ENCODE results near the gene CDC42BPG.
"Not testable (repeated sequence)": the region's sequence is repeated elsewhere in the genome, so short reads cannot be mapped to it uniquely, and the experiment has no call there.

Gene CDC42BPG

DNA sequence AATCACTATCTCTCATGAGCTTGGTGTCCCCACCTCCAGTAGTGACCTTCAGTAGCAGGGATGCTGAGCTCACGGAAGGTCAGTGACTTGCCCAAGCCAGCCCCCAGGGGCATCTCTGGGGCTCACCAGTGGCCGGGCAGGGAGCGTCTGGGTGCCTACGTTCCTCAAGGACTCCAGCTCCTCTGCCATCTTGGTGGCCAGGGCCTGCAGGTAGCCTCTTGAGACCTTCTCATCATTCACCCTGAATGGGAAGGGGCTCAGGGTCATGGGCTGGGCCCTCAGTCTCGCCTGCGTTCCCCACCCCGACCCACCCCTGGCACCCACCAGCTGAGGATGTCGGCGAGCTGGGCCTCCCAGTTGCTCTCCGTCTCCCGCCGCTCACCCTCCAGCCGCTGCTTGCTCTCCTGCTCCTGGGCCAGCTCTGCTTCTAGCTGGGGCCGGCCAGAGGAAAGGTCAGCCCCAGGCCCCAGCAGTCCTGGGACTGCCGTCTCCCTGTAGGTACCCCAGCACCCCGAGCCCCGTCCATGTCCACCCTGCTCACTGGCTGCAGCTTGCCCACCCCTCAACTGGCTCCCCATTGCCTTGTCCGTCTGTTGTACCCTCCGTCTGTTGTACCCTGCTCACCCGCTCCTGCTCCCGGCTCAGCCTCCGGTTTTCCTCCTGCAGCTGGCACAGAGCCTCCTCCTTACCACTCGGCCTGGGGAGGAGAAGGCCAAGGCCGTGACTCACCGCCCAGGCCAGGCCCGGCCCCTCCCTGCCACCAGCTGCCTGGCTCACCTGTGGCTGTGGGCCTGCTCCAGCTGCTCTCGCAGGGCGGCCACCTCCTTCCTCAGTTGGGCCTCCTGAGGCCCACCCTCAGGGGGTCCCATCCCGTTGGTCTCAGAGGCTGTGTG, 9.5 kb downstream of the CDC42BPG start:
- DNase-seq (ENCODE audit: low read depth in 2 of 3, low spot score in 1 of 3), result no peak

DNA sequence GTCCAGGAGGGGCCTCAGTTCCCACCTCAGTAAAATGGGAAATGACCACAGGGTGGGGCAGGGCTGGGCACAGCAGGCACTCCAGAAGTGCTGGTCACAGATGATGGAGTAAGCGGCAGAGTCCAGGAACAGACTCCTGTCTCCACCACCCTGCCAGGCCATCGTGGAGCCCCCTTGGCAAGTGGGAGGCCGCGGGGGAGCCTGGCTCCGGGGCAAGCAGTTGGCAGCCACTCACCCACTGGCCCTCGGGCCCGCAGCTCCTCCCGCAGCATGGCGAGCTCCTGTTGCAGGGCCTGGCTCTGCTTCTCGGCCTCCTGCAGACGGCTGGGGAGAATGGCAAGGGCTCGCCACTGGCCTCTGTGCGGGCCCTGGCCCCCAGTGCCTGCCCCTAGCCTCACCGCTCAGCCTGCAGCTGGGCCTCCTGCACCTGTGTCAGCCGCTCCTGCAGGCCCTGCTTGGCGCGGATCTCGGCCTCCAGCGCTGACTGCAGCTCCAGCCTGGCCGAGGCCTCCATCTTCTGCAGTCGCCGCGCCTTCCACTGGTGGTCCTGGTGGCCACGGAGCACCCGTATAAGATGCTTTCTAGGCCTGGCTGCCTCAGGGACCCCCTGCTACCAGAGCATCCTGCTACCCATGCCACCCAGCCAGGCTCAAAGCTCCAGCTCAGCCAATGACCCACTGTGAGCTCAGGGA, 10.3 kb downstream of the CDC42BPG start:
- DNase-seq (ENCODE audit: low read depth in 2 of 3, low spot score in 1 of 3), result no peak

DNA sequence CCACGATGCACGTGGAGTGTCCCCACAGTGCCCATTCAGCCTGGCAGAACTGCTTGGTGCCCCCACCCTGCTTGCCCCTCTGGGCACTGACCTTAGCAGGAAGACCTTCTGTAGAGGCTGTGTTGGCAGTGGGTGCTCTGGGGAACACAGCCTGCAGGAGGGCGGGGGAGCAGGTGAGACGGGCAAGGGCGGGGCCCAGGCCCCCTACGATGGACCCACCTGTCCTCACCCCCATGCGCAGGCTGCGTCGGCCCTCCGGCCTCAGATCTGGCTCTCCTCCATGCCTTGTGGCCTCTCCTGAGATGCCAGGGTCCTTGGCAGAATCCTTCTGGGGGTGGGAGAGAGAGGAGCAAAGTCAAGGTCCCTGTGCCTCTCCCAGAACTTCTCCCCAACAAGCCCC, 10.9 kb downstream of the CDC42BPG start:
- DNase-seq (ENCODE audit: low read depth in 2 of 3, low spot score in 1 of 3), result no peak

GRCh38 chr11:64833198-64833502, 11.3 kb downstream of the CDC42BPG start:
- DNase-seq (ENCODE audit: low read depth in 2 of 3, low spot score in 1 of 3), result no peak

DNA sequence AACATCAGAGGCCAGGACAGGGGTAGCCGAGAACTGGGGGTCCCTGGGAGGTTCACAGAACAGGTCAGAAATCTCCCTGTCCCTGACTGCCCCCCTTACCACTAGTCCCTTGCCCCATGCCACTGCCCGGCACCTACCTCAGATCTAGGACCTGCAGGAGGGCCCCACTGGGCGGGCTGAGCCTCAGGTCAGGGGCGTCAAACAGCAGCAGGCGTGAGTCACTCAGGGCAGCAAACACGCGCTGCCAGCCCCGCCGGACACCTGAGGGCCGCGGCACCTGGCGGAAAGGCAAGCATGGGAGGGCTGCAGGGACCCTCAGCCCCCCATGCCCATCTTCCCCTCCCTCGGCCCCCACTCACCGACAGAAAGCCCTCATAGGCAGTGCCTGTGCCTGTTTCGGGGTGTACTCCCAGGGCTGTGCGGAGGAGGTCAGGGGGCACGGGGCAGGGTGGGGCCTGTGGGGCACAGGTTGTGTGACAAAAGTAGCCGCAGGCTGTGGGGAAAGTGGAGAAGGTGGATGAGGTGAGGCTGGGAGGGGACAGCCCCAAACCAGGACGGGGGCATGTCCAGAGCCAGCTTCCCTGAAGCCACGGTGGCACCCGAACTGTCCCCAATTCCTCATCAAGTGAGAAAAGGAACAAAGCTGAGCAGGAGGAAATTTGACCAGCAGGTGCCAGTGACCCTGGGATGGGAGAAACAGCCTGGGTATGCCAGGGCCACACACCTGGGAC, 11.8 kb downstream of the CDC42BPG start:
- DNase-seq (ENCODE audit: low read depth in 2 of 3, low spot score in 1 of 3), result no peak

DNA sequence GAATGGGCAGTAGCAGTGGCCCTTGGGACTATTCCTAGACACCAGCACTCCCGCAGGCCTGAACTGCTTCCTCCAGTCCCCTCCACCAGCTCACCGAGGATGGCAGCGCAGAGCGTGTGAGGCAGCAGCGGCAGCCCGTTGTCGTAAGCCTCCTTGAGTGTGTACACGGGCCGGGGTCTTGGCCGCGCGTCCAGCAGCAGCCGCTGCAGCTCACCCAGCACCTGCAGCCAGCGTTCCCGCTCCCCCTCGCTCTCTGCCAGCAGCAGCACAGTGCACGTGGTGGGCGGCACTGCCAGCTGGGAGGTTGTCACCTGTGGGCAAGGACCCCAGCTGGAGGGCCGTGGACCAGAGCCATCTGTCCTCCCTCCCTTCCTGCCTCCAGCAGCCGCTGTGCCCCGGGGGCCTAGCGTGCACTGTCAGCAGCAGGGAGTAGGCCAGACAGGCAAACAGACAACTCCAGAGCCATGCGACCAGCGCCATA, 13.0 kb downstream of the CDC42BPG start:
- DNase-seq (ENCODE audit: low read depth in 2 of 3, low spot score in 1 of 3), result no peak

DNA sequence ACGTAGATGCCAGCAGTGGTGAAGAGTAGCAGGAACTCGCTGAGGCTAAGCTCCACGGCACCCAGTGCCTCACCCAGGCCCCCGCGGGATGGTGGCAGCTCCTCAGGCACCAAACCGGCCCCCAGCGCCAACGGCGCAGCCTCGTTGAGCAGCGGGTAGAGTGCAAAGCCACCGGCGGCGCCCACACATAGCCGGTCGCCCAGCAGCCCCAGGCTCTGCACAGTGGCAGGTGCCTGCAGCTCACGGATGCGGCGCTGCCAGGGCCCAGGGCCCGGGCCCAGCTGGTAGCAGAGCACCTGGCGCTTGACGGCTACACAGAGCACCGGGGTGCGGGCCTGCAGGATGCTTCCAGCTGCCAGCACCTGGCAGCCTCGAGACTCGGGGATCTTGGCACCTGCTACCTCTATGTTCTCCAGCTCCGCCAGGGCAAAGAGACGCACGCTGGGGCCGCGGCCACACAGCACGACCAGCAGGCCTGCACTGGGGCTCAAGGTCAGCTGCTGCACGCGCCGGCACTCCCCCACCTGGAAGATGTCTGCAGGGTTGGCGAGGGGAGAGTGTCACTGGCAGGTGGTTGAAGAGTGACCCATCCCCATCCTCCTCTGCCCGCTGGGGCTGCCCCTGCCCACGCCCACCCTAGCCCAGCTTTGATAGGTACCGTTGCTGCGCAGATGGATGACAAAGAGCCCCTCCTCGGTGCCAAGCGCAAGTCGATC, 14.8 kb downstream of the CDC42BPG start:
- DNase-seq (ENCODE audit: low read depth in 2 of 3, low spot score in 1 of 3), result no peak

DNA sequence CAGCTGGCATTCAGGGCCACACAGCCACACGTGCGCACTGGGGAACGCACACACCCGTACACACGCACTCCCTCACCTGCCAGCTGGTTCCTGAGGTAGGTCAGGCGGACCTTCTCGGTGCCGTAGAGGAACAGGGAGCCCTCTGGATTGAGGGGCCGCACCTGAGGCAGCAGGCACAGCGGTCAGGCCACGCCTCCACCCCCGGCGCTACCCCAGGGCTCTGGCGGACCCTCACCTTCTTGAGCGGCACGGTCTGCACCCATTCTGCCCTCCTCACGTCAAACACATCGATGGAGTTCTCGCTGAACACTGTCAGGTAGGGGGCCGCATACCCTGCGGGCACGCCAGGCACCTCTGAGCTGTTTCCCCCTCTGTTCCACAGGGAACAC, 17.0 kb downstream of the CDC42BPG start:
- DNase-seq (ENCODE audit: low read depth in 2 of 3, low spot score in 1 of 3), result no peak

GRCh38 chr11:64826578-64827450, 17.6 kb downstream of the CDC42BPG start:
- no peak for DNase-seq (ENCODE audit: low read depth in 2 of 3, low spot score in 1 of 3)

DNA sequence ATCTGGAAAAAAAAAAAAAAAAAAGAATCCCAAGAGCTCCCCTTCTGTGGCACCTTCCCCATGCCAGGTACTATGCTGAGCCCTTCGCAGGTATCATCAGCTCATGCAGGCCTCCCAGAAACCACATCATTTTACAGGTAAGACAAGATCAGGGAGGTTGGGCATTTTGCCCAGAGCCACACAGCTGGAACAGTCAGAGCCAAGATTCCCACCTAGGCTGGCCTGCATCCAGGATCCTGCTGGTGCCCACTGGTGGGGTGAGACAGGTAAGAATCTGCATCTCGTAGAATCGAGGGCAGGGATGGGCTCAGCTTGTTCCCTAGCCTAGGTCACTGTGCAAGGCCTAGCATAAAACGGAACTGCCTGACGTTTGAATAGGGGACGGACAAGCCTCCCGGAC, 18.4 kb downstream of the CDC42BPG start:
- DNase-seq (ENCODE audit: low read depth in 2 of 3, low spot score in 1 of 3), result no peak

GRCh38 chr11:64823568-64824119, 20.8 kb downstream of the CDC42BPG start:
- no peak for DNase-seq (ENCODE audit: low read depth in 2 of 3, low spot score in 1 of 3)

DNA sequence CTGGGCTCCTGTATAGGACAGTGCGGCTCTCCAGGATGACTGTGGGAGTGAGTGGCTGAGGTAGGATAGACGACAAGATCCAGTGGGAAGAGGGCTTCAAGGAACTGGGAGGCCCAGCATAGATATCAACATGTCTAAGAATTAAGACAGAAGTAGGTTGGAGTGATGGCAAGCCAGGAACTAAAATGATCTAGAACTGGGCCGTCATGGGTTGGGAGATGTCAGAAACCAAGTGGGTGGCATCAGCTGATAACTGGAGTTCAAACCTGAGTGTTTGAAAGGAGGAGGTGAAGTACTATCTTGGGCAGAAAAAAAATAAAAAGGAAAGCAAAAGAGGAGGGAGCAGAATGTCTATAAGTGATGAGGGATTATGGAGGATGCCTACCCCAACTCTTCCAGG, 27.0 kb downstream of the CDC42BPG start:
- no peak for DNase-seq (ENCODE audit: low read depth in 2 of 3, low spot score in 1 of 3)

GRCh38 chr11:64815433-64815832, 29.0 kb downstream of the CDC42BPG start:
- not testable (repeated sequence) for DNase-seq (ENCODE audit: low read depth in 2 of 3, low spot score in 1 of 3)

DNA sequence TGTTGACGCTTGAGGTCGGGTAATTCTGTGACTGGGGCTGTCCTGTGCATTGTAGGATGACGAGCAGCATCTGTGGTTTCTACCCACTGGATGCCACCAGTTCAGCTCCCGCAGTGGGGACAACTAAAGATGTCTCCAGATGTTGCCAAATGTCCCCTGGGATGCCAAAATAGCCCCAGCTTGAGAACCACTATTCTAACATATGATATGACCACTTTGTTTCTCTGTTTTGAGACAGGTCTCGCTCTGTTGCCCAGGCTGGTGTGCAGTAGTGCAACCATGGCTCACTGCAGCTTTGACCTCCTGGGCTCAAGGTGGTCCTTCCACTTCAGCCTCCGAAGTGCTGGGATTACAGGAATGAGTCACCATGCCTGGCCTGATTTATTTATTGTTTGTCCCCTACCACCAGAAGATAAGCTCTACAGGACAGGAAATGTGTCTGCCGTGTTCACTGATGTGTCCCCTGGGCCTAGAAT, 29.7 kb downstream of the CDC42BPG start:
- no peak for DNase-seq (ENCODE audit: low read depth in 2 of 3, low spot score in 1 of 3)

DNA sequence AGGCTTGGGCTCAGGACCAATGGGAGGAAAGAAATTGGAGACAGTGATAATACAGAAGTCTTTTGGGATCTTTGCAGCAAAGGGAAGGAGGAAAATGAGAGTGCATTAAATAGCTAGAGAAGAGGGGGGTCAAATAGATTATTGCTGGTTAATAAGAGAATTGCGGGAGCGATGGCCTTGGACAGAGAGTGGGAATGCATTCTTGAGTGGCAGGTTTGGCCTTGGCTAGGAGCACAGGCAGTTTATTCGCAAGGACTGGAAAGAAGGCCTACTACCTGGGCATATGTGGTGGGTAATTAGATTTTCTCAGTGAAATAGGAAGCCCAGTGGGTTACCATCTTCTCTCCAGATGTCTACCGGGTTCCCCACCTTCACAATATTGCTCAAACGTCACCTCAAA, 30.6 kb downstream of the CDC42BPG start:
- no peak for DNase-seq (ENCODE audit: low read depth in 2 of 3, low spot score in 1 of 3)

DNA sequence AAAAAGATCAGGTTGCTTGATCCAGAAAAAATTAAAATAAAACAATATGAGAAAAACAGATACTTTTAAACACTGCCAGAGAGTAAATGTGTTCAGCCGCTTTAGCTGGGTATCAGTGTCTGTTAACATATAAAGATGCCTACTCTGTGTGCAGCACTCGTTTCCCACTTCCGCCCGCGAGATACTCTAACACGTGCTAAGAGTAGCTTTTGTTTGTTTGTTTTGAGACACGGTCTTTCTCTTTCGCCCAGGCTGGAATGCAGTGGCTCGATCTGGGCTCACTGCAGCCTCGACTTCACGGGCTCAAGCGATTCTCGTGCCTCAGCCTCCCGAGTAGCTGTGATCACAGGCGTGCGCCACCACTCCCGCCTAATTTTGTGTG, 33.6 kb downstream of the CDC42BPG start:
- DNase-seq (ENCODE audit: low read depth in 2 of 3, low spot score in 1 of 3), result no peak

- peak; percentile 79 to 81 (median 81) for DNase-seq (ENCODE audit: low read depth in 2 of 3, low spot score in 1 of 3)
Measured at GRCh38 chr11:64810271-64810890, 34.1 kb downstream of the CDC42BPG start, which contains the start of gene MEN1. Gene MEN1 (minus strand): TSS chr11:64810551. CDS start chr11:64810109, 442 bp downstream.

GRCh38 chr11:64809781-64810241, 34.6 kb downstream of the CDC42BPG start:
- DNase-seq (ENCODE audit: low read depth in 2 of 3, low spot score in 1 of 3), result peak in 1 of 3 donors; percentile 9

DNA sequence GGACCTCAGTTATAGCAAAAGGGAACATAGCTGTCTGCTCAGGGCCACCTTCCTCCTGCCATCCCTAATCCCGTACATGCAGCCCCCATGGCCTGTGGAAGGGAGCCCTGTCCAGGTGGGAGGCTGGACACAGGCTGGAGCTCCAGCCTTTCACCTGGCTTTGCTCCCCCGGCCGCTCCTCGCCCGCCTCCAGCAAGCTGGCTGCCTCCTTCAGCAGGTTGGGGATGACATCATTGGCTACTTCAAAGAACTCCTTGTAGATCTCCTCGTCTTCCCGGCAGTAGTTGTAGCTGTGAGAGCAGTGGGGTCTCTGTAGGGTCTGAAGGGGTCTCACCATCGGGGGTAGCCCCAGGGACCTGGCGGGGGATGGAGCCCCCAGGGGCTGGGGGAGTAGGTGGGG, 39.0 kb downstream of the CDC42BPG start:
- no peak for DNase-seq (ENCODE audit: low read depth in 2 of 3, low spot score in 1 of 3)

Data from stimulated activated CD4-positive, alpha-beta T cell treated with anti-CD3 and anti-CD28 coated beads, Interleukin-12 subunit alpha, Interleukin-12 subunit beta, amount 100 ng/mL, for 48 hours (primary cell).